Activated naive CD4-positive, alpha-beta T cell treated with anti-CD3 and anti-CD28 coated beads for 36 hours (primary cell): Measurements from ENCODE around the gene MPHOSPH6. TPM values are rescaled to one million over a fixed set of nuclear protein-coding genes. Genes with fewer than 3 reads are reported as not detected.
"Not testable (repeated sequence)": the region's sequence is repeated elsewhere in the genome, so short reads cannot be mapped to it uniquely, and the experiment has no call there.

ENCODE experiments used
- CTCF ChIA-PET: fragments of 350-600 bp; sonication (Branson Sonifier 250); formaldehyde crosslinking; loops from one replicate; lab custom pipeline; 2021; ENCODE audit warnings: antibody characterized with exemption; lab: Charles Lee
- DNase-seq: peaks from one replicate; pipeline ENCODE4 v3.0.0-alpha.2; 2020
- H3K27ac Mint-ChIP-seq: one replicate; pipeline ENCODE4 v1.8.0; 2021; ENCODE audit warnings: mild to moderate bottlenecking, mixed read lengths
- H3K27me3 Mint-ChIP-seq: one replicate; pipeline ENCODE4 v1.8.0; 2021; ENCODE audit warnings: low read depth, mixed read lengths
- H3K36me3 Mint-ChIP-seq: one replicate; pipeline ENCODE4 v1.8.0; 2021; ENCODE audit warnings: low read depth, mixed read lengths
- H3K4me1 Mint-ChIP-seq: one replicate; pipeline ENCODE4 v1.8.0; 2021; ENCODE audit warnings: low read depth, mixed read lengths
- H3K4me3 Mint-ChIP-seq: one replicate; pipeline ENCODE4 v1.8.0; 2021; ENCODE audit warnings: mild to moderate bottlenecking, moderate library complexity, mixed read lengths
- H3K9me3 Mint-ChIP-seq: one replicate; pipeline ENCODE4 v1.8.0; 2021; ENCODE audit warnings: mixed read lengths
- intact Hi-C: fragments of 100-400 bp; cut with micrococcal nuclease; formaldehyde crosslinking; loops from one replicate; pipeline ENCODE4 v1.15.1; 2023
- total RNA-seq, 2 experiments: library from RNA; stranded (reverse); gene quantifications; one replicate each; pipeline ENCODE4 v1.2.3, GENCODE V29; 2021

Gene MPHOSPH6
- total RNA-seq, 2 experiments from 2014 or later: 34.8 to 36.9 TPM

GRCh38 chr16:82160226-82160625 is 9.8 kb downstream of the MPHOSPH6 start:
- Mint-ChIP-seq H3K9me3 (no peaks in the 10 kb centered on the region), H3K4me1 (peaks cover 19% of the 10 kb centered on the region), H3K36me3 (peaks cover 46% of the 10 kb centered on the region), H3K4me3 (no peak overlapping the region), H3K27me3 (no peaks in the 10 kb centered on the region), H3K27ac (no peak overlapping the region)
- intact Hi-C loops: no loop called here
- no peak for DNase-seq
- CTCF ChIA-PET: no interaction called here

- no peaks in the 10 kb centered on the region for H3K27me3 Mint-ChIP-seq
- intact Hi-C loops: no loop called here
- DNase-seq: no peak
- no peak overlapping the region for H3K27ac Mint-ChIP-seq
- CTCF ChIA-PET: no interaction called here
- H3K9me3 Mint-ChIP-seq: peaks cover 3% of the 10 kb centered on the region
- H3K4me1 Mint-ChIP-seq: peaks cover 16% of the 10 kb centered on the region
- H3K4me3 Mint-ChIP-seq: no peak overlapping the region
- peaks cover 45% of the 10 kb centered on the region for H3K36me3 Mint-ChIP-seq
These were observed 12.2 kb downstream of the MPHOSPH6 start for GRCh38 chr16:82157836-82158235.

GRCh38 chr16:82157534-82157812 is 12.6 kb downstream of the MPHOSPH6 start:
- intact Hi-C loops: no loop called here
- Mint-ChIP-seq H3K4me1 (peaks cover 16% of the 10 kb centered on the region), H3K9me3 (peaks cover 3% of the 10 kb centered on the region), H3K4me3 (no peak overlapping the region), H3K36me3 (peaks cover 45% of the 10 kb centered on the region), H3K27ac (peak overlapping the region; percentile 48), H3K27me3 (no peaks in the 10 kb centered on the region)
- CTCF ChIA-PET: no interaction called here
- no peak for DNase-seq

- DNase-seq: no peak
- Mint-ChIP-seq H3K27me3 (no peaks in the 10 kb centered on the region), H3K9me3 (peaks cover 3% of the 10 kb centered on the region), H3K4me3 (no peak overlapping the region), H3K36me3 (peaks cover 40% of the 10 kb centered on the region), H3K27ac (no peak overlapping the region), H3K4me1 (peaks cover 16% of the 10 kb centered on the region)
- intact Hi-C loops: no loop called here
- CTCF ChIA-PET: no interaction called here
These were observed 13.1 kb downstream of the MPHOSPH6 start for GRCh38 chr16:82156761-82157533.

GRCh38 chr16:82152641-82153112 is 17.3 kb downstream of the MPHOSPH6 start:
- Mint-ChIP-seq H3K27ac (no peak overlapping the region), H3K27me3 (no peaks in the 10 kb centered on the region), H3K4me3 (no peak overlapping the region), H3K4me1 (peaks cover 12% of the 10 kb centered on the region), H3K9me3 (peaks cover 3% of the 10 kb centered on the region), H3K36me3 (peaks cover 43% of the 10 kb centered on the region)
- intact Hi-C loops: no loop called here
- CTCF ChIA-PET: interaction anchor here (0.7 to 1.6 kb wide), 3 partner anchors 15 to 237 kb away, joined by 3 to 4 read pairs (median 4); partner anchors contain the start of gene MPHOSPH6
- DNase-seq: no peak

- DNase-seq: no peak
- no peak overlapping the region for H3K4me3 Mint-ChIP-seq
- H3K36me3 Mint-ChIP-seq: peaks cover 43% of the 10 kb centered on the region
- no peak overlapping the region for H3K27ac Mint-ChIP-seq
- intact Hi-C loops: no loop called here
- peaks cover 3% of the 10 kb centered on the region for H3K9me3 Mint-ChIP-seq
- peaks cover 8% of the 10 kb centered on the region for H3K4me1 Mint-ChIP-seq
- H3K27me3 Mint-ChIP-seq: no peaks in the 10 kb centered on the region
- CTCF ChIA-PET: interaction anchor here (1.6 kb wide), 1 partner anchor 18 kb away, joined by 4 read pairs; the partner anchor contains the start of gene MPHOSPH6
These were observed 17.8 kb downstream of the MPHOSPH6 start for GRCh38 chr16:82152196-82152595.

GRCh38 chr16:82150549-82150948 is 19.5 kb downstream of the MPHOSPH6 start:
- Mint-ChIP-seq H3K9me3 (peaks cover 3% of the 10 kb centered on the region), H3K27ac (no peak overlapping the region), H3K4me1 (peaks cover 6% of the 10 kb centered on the region), H3K27me3 (no peaks in the 10 kb centered on the region), H3K36me3 (peaks cover 46% of the 10 kb centered on the region), H3K4me3 (no peak overlapping the region)
- intact Hi-C loops: no loop called here
- DNase-seq: no peak
- CTCF ChIA-PET: interaction anchor here (0.6 to 1.1 kb wide), 2 partner anchors 42 to 80 kb away, joined by 3 to 4 read pairs; no protein-coding TSS in a partner anchor

- H3K4me3 Mint-ChIP-seq: no peak overlapping the region
- CTCF ChIA-PET: no interaction called here
- no peak for DNase-seq
- H3K9me3 Mint-ChIP-seq: peaks cover 3% of the 10 kb centered on the region
- H3K36me3 Mint-ChIP-seq: peaks cover 40% of the 10 kb centered on the region
- no peaks in the 10 kb centered on the region for H3K27me3 Mint-ChIP-seq
- H3K27ac Mint-ChIP-seq: no peak overlapping the region
- peaks cover 6% of the 10 kb centered on the region for H3K4me1 Mint-ChIP-seq
- intact Hi-C loops: no loop called here
These were observed 20.5 kb downstream of the MPHOSPH6 start for GRCh38 chr16:82149536-82149935.

- Mint-ChIP-seq H3K9me3 (no peaks in the 10 kb centered on the region), H3K4me3 (no peak overlapping the region), H3K4me1 (no peaks in the 10 kb centered on the region), H3K36me3 (peaks cover 30% of the 10 kb centered on the region), H3K27ac (no peak overlapping the region), H3K27me3 (no peaks in the 10 kb centered on the region)
- DNase-seq: no peak
- CTCF ChIA-PET: no interaction called here
- intact Hi-C loops: no loop called here
These were observed 22.5 kb downstream of the MPHOSPH6 start for GRCh38 chr16:82147546-82147945.

- intact Hi-C loops: no loop called here
- CTCF ChIA-PET: no interaction called here
- no peaks in the 10 kb centered on the region for H3K4me1 Mint-ChIP-seq
These were observed 23.1 kb downstream of the MPHOSPH6 start for GRCh38 chr16:82146957-82147356.

GRCh38 chr16:82146556-82146955 is 23.5 kb downstream of the MPHOSPH6 start:
- DNase-seq: no peak
- CTCF ChIA-PET: no interaction called here
- intact Hi-C loops: no loop called here
- H3K27ac Mint-ChIP-seq: no peak overlapping the region
- H3K27me3 Mint-ChIP-seq: no peaks in the 10 kb centered on the region
- no peaks in the 10 kb centered on the region for H3K9me3 Mint-ChIP-seq
- H3K4me3 Mint-ChIP-seq: no peak overlapping the region
- H3K36me3 Mint-ChIP-seq: peaks cover 32% of the 10 kb centered on the region
- no peaks in the 10 kb centered on the region for H3K4me1 Mint-ChIP-seq

More at GRCh38 chr16:82146957-82147356, 23.1 kb downstream of the MPHOSPH6 start:
- H3K9me3 Mint-ChIP-seq: no peaks in the 10 kb centered on the region
- DNase-seq: no peak
- H3K27ac Mint-ChIP-seq: no peak overlapping the region
- no peak overlapping the region for H3K4me3 Mint-ChIP-seq
- no peaks in the 10 kb centered on the region for H3K27me3 Mint-ChIP-seq
- peaks cover 30% of the 10 kb centered on the region for H3K36me3 Mint-ChIP-seq

GRCh38 chr16:82139286-82139571 is 30.8 kb downstream of the MPHOSPH6 start:
- H3K4me3 Mint-ChIP-seq: peak overlapping the region; percentile 36
- H3K4me1 Mint-ChIP-seq, DNase-seq: not testable (repeated sequence)

More at GRCh38 chr16:82139286-82139571, 30.8 kb downstream of the MPHOSPH6 start:
- H3K27ac Mint-ChIP-seq, intact Hi-C loops, H3K9me3 Mint-ChIP-seq, H3K27me3 Mint-ChIP-seq, CTCF ChIA-PET: not testable (repeated sequence)
- peaks cover 21% of the 10 kb centered on the region for H3K36me3 Mint-ChIP-seq
